Activated B cell treated with CpG ODN at 0.5 μM for 24 hours (primary cell): ENCODE data around the gene TP53I11. TPM values are rescaled to one million over a fixed set of nuclear protein-coding genes. Genes with fewer than 3 reads are reported as not detected.

Experiments
- ATAC-seq: fragments of 200-7000 bp; cut with Tn5 transposase; one replicate; pipeline ENCODE4 v1.10.0; 2021; ENCODE audit warnings: low read depth, mild to moderate bottlenecking, moderate library complexity
- CTCF ChIA-PET: fragments of 350-600 bp; sonication (Branson Sonifier 250); formaldehyde crosslinking; loops from one replicate; lab custom pipeline; 2021; ENCODE audit warnings: antibody characterized with exemption; lab: Charles Lee
- POLR2A ChIA-PET: fragments of 350-600 bp; sonication (Branson Sonifier 250); formaldehyde crosslinking; loops from one replicate; lab custom pipeline; 2021; ENCODE audit warnings: antibody characterized with exemption; lab: Charles Lee
- DNase-seq: peaks from one replicate; pipeline ENCODE4 v3.0.0; 2022
- H3K27ac Mint-ChIP-seq: one replicate; pipeline ENCODE4 v1.8.0; 2020; ENCODE audit warnings: mixed read lengths
- H3K27me3 Mint-ChIP-seq: one replicate; pipeline ENCODE4 v1.8.0; 2021; ENCODE audit warnings: mixed read lengths
- H3K36me3 Mint-ChIP-seq: one replicate; pipeline ENCODE4 v1.8.0; 2021; ENCODE audit warnings: low read depth, mixed read lengths
- H3K4me1 Mint-ChIP-seq: one replicate; pipeline ENCODE4 v1.8.0; 2021; ENCODE audit warnings: mixed read lengths
- H3K4me3 Mint-ChIP-seq: one replicate; pipeline ENCODE4 v1.8.0; 2020; ENCODE audit warnings: mild to moderate bottlenecking, mixed read lengths
- H3K9me3 Mint-ChIP-seq: one replicate; pipeline ENCODE4 v1.8.0; 2020; ENCODE audit warnings: mixed read lengths
- intact Hi-C: fragments of 100-400 bp; cut with micrococcal nuclease; formaldehyde crosslinking; loops from one replicate; pipeline ENCODE4 v1.15.1; 2024
- total RNA-seq: library from RNA; stranded (reverse); gene quantifications from 2 replicates; pipeline ENCODE4 v1.2.3, GENCODE V29; 2022
- TF ChIP-seq, protein P1 (sequence below): fragments of 200-600 bp; IDR thresholded peaks from one replicate; pipeline ENCODE4 v1.8.0; 2022; ENCODE audit warnings: antibody characterized with exemption, mild to moderate bottlenecking

The TP53I11 gene
- total RNA-seq, 1 donor from 2014 or later: 175 TPM

DNA sequence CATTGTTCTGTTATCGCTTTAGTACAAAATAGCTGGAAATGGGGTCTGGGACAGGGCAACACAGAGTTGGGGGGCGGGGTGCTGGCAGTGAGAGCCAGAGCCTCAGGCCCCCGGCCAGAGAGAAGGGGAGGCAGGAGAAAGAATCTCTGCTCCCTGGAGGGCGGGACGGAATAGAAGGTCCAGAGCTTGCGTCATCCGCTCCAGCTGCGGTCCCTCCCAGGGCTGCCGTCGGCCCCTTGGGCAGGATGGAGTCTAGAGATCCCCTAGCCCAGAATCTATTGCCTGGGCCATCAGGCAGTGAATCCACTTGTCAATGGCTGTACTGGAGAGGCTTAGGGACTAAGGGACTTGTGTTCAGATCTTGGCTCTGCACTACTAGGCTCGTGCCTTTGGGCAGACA is 5.0 kb downstream of the TP53I11 start:
- no peak for ATAC-seq
- Mint-ChIP-seq H3K4me3 (peak overlapping the region; percentile 46), H3K36me3 (peaks cover 25% of the 10 kb centered on the region), H3K27me3 (no peaks in the 10 kb centered on the region), H3K9me3 (no peaks in the 10 kb centered on the region), H3K4me1 (peaks cover 86% of the 10 kb centered on the region), H3K27ac (peak overlapping the region; percentile 66)
- ChIA-PET CTCF (interaction anchor here (0.9 to 24.5 kb wide), 5 partner anchors 9 to 159 kb away, joined by 3 to 1010 read pairs (median 4); no protein-coding TSS in a partner anchor), POLR2A (interaction anchor here (0.7 to 2.4 kb wide), 7 partner anchors 15 to 336 kb away, joined by 3 to 9 read pairs (median 3); no protein-coding TSS in a partner anchor)
- TF ChIP-seq, protein P1, sequence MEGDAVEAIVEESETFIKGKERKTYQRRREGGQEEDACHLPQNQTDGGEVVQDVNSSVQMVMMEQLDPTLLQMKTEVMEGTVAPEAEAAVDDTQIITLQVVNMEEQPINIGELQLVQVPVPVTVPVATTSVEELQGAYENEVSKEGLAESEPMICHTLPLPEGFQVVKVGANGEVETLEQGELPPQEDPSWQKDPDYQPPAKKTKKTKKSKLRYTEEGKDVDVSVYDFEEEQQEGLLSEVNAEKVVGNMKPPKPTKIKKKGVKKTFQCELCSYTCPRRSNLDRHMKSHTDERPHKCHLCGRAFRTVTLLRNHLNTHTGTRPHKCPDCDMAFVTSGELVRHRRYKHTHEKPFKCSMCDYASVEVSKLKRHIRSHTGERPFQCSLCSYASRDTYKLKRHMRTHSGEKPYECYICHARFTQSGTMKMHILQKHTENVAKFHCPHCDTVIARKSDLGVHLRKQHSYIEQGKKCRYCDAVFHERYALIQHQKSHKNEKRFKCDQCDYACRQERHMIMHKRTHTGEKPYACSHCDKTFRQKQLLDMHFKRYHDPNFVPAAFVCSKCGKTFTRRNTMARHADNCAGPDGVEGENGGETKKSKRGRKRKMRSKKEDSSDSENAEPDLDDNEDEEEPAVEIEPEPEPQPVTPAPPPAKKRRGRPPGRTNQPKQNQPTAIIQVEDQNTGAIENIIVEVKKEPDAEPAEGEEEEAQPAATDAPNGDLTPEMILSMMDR: no peak
- DNase-seq: no peak
- intact Hi-C loops: loop anchor here (10.0 kb wide), 2 partner anchors 859 to 1759 kb away; partner anchors contain the start of genes ARHGAP1, SLC35C1 and ZNF408

DNA sequence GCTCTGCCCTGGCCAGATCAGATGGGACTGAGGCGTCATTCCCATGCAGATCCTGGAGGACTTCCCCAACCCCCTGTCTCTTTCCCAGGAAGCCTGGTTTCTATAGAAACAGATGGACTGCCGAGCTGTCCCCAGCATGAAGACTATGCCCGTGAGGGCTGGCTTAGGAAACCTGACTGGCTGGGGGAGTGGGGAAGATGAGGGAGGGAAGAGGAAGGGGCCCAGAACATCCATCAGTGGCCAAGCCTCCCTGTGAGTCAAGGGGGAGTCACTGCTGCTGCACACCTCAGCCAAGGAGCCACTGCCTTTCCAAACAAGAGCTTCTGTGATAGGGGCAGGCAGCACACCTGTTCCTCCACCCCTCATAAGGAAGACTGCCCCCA is 5.8 kb downstream of the TP53I11 start:
- Mint-ChIP-seq H3K27ac (peak overlapping the region; percentile 66), H3K27me3 (no peaks in the 10 kb centered on the region), H3K36me3 (peaks cover 30% of the 10 kb centered on the region), H3K4me3 (no peak overlapping the region), H3K9me3 (no peaks in the 10 kb centered on the region), H3K4me1 (peaks cover 94% of the 10 kb centered on the region)
- DNase-seq (no peak), ATAC-seq (no peak)
- ChIA-PET CTCF (interaction anchor here (0.9 to 24.5 kb wide), 5 partner anchors 8 to 160 kb away, joined by 3 to 1010 read pairs (median 4); no protein-coding TSS in a partner anchor), POLR2A (interaction anchor here (0.5 to 2.1 kb wide), 9 partner anchors 81 to 386 kb away, joined by 3 to 9 read pairs (median 3); no protein-coding TSS in a partner anchor)
- TF ChIP-seq, protein P1: no peak
- intact Hi-C loops: loop anchor here (5.0 to 10.0 kb wide), 3 partner anchors 32 to 1760 kb away; partner anchors contain the start of genes ARHGAP1, SLC35C1 and ZNF408

DNA sequence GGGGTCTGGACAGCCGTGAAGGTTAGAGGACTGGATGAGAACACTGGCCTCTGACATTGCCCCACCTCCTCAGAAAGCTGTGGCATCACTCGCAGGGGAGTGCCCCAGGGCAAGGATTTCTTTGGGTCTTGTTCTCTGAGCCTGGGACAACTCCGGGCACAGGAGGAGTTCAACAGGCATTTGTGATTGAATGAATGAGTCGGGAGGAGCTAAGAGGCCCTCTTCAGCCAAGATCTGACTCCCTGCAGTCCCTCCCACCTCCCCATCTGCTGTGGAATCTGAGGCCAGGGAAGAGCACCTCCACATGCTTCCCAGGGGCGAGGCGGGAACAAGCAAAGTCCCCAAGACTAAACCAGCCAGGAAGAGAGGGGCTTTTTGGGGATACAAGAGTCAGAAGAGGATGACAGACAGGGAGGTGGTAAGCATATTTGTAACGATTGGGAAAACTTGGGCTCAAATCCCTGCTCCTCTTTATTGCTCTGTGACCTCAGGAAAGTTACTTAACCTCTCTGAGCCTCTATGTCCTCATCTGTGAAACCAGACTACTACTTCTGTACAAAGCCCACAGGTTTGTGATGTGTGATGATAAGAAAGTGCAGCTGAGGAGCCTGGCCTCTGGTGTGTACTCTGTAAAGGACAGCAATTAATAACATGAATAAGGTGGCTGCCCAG is 6.4 kb downstream of the TP53I11 start:
- Mint-ChIP-seq H3K9me3 (no peaks in the 10 kb centered on the region), H3K4me3 (no peak overlapping the region), H3K4me1 (peaks cover 99% of the 10 kb centered on the region), H3K36me3 (peaks cover 33% of the 10 kb centered on the region), H3K27me3 (no peaks in the 10 kb centered on the region), H3K27ac (peak overlapping the region; percentile 66)
- ATAC-seq (no peak), DNase-seq (no peak)
- intact Hi-C loops: loop anchor here (5.0 to 10.0 kb wide), 3 partner anchors 33 to 1760 kb away; partner anchors contain the start of genes ARHGAP1, SLC35C1 and ZNF408
- ChIA-PET POLR2A (interaction anchor here (0.7 to 2.1 kb wide), 8 partner anchors 82 to 904 kb away, joined by 3 to 9 read pairs (median 4); no protein-coding TSS in a partner anchor), CTCF (interaction anchor here (1.4 to 24.5 kb wide), 4 partner anchors 7 to 160 kb away, joined by 3 to 1010 read pairs (median 20); no protein-coding TSS in a partner anchor)
- TF ChIP-seq, protein P1: no peak

DNA sequence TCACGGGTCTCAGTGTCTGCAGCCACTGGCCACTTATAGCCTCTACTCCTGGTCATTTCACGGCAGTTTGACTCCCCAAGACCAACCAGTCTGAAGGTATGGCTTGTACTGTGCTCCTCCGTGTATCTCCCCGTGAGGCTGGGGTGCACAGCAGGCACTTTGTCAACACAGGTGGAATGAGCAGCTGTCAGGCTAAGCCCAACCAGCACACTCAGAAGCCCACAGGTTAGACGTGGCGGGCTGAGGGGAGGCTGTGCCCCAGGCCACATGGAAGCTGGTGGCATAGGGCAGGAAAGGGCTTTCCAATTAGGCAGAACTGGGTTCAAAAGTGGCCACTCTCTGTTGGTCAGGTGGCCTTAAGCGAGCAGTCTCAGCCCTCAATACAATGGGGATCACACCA is 7.0 kb downstream of the TP53I11 start:
- ATAC-seq (no peak), DNase-seq (no peak)
- peaks cover 29% of the 10 kb centered on the region for H3K36me3 Mint-ChIP-seq
- H3K27ac Mint-ChIP-seq: peak overlapping the region; percentile 80
- ChIA-PET CTCF (interaction anchor here (1.2 to 24.5 kb wide), 3 partner anchors 85 to 161 kb away, joined by 3 to 1010 read pairs (median 5); no protein-coding TSS in a partner anchor), POLR2A (interaction anchor here (0.7 to 1.8 kb wide), 9 partner anchors 14 to 905 kb away, joined by 3 to 17 read pairs (median 4); no protein-coding TSS in a partner anchor)
- intact Hi-C loops: loop anchor here (1.0 to 10.0 kb wide), 6 partner anchors 9 to 1761 kb away; partner anchors contain the start of genes ARHGAP1, SLC35C1 and ZNF408
- peak overlapping the region; percentile 76 for H3K4me3 Mint-ChIP-seq
- TF ChIP-seq, protein P1: no peak
- H3K27me3 Mint-ChIP-seq: no peaks in the 10 kb centered on the region
- H3K9me3 Mint-ChIP-seq: no peaks in the 10 kb centered on the region
- peaks cover 97% of the 10 kb centered on the region for H3K4me1 Mint-ChIP-seq
